GM12801 (cell line): ENCODE data around the gene NPEPL1.

Experiments used
- TF ChIP-seq, protein P1 (sequence below): IDR thresholded peaks from one replicate; pipeline ENCODE4 v1.5.1; 2011; ENCODE audit warnings: control low read depth; ENCODE audit not compliant: insufficient read length; ENCODE audit errors: extremely low read depth

Gene NPEPL1

GRCh38 chr20:58695084-58695722 is 2.6 kb downstream of the NPEPL1 start:
- TF ChIP-seq, protein P1, sequence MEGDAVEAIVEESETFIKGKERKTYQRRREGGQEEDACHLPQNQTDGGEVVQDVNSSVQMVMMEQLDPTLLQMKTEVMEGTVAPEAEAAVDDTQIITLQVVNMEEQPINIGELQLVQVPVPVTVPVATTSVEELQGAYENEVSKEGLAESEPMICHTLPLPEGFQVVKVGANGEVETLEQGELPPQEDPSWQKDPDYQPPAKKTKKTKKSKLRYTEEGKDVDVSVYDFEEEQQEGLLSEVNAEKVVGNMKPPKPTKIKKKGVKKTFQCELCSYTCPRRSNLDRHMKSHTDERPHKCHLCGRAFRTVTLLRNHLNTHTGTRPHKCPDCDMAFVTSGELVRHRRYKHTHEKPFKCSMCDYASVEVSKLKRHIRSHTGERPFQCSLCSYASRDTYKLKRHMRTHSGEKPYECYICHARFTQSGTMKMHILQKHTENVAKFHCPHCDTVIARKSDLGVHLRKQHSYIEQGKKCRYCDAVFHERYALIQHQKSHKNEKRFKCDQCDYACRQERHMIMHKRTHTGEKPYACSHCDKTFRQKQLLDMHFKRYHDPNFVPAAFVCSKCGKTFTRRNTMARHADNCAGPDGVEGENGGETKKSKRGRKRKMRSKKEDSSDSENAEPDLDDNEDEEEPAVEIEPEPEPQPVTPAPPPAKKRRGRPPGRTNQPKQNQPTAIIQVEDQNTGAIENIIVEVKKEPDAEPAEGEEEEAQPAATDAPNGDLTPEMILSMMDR: no peak

DNA sequence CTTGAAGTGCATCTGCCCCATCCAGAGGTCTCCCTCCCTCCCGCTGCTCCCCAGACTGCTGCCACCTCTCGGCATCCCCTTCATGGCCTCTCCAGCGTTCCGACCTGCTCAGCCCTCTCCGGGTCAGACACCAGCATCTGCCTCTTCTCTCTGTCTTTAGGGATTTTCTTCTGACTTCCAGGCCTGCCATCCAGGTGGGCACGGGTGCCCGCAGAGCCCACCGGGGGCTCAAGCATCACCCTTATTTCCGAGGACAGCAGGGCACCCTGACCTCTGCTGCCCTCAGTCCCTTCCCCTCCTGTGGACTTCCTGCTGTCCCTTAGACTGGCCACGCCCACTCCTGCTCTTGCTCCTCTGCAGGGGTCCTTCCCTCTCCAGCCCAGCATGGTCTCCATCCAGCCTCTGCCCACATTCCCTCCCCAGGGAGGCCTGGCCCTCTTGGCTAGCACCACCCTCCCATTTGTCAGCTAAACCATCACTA is 3.3 kb downstream of the NPEPL1 start:
- TF ChIP-seq, protein P1: no peak

GRCh38 chr20:58696411-58696961 is 3.9 kb downstream of the NPEPL1 start:
- TF ChIP-seq, protein P1: no peak

DNA sequence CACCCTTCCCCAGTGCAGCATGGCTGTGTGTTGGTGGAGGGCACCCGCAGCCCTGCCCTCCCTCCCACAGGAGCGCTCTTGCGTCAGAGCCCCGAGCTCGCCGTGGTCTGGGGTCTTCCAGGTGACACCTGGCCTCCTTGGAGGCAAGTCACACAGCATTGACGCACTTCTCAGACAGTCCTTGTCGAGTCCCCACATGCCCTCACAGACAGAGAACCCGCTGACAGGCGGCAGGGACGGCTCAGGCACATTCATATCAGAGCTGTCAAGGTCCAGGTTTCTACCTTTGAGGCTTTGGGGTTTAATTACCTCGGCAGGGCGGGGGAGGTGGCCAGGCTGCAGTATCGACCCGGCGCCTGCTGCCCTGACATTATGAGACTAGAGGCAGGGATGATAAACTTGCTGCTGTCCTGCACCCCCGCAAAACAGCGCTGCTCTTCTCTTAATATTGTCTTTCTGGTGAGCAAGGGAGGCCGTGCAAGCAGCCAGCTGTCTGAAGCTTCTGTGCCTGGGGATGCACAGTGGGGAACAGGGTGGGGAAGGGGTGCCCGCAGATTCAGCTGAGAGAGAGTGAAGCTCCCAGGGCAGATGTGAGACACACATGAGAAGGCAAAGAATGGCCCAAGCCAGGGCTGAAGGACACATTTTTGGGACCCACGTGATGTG is 4.7 kb downstream of the NPEPL1 start:
- TF ChIP-seq, protein P1: no peak

DNA sequence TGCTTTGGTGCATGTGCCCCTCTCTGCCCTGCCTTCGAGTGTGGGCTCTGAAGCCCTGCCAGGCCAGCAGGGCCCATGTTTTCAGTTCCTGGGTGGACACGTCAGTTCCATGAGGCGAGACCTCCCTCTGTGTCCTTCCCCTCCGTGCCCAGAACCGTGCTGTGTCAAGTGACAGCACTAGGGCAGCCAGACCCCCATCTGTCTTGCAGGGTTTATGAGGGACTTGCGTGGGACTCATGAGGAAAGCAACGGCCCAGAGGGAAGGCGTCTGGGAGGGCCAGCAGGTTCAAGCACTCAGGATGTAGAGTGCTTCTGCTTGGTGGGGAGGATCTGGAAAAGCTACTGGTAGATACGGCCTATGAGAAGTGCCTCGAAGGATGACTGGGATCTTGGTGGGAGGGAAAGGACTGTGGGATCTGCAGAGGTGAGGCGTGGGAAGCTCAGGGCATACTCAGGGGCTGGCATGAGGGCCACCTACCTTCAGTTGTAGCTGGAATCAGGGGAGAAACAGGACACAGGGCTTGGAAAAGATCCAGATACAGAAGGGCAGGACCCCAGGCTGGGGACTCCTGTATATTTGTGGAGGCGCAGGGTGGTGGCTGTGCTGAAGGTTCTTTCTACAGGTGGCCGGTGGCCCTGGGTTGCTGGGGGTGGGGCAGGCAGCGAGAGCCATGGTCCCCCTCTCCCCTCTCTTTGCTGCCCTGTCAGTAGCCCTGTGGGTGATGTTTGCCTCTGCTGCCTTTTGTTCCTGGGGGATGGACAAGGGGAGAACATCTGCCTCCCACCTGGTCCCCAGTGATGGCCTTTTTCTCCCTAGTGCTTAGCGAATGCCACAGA is 5.5 kb downstream of the NPEPL1 start:
- TF ChIP-seq, protein P1: no peak

DNA sequence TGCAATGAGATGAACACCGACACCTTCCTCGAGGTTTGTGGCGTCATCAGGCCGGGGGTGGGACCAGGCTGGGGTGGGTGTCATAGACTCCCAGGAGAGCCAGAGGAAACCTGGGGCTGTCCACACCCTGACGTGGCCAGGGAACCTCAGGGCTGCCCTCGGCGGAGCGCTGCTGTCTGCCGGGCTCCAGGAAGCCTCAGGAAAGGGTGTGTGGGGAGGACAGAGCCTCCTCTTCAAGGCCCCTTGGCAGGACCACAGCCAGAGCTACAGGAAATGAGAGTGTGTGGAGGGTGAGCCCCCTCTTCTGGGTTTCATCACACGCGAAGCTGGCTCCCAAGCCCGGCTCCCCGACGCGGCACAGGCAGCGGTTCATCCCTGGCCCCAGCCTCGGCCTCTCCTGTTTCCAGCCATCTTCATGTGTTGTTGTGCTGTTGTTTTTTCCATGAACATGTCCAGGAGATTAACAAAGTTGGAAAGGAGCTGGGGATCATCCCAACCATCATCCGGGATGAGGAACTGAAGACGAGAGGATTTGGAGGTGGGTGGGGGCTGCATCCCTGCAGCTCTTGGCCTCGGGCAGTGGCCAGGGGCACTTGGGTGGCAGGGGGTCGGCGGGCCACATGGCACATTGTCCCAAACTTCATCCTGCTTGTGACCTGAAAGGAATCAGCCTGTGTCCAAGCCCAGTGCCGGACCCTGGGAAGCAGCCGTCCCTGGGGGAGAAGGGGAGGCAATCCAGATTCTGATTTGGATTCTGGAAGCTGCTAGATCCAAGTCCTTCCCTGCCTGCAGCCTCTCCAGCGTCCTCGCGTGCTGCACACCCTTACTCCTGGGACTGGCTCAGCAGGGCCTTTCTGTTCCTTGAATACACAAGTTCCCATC is 6.4 kb downstream of the NPEPL1 start:
- TF ChIP-seq, protein P1: no peak
